GM12891 (cell line): Measurements from ENCODE around the gene TOP2B.

Source experiments
- DNase-seq: peaks from one replicate; pipeline ENCODE4 v3.0.0; 2011; ENCODE audit warnings: low spot score; ENCODE audit not compliant: insufficient read length
- FAIRE-seq: peaks from 2 replicates; lab custom pipeline; 2011; peaks lifted over from hg19 to GRCh38; lab: Jason Lieb, UNC
- PAX5 ChIP-seq: IDR thresholded peaks from 2 replicates; pipeline ENCODE4 v1.6.1; 2011; ENCODE audit warnings: low read length, moderate library complexity, mild to moderate bottlenecking; ENCODE audit not compliant: insufficient read depth, severe bottlenecking
- POLR2A ChIP-seq: IDR thresholded peaks from 2 replicates; pipeline ENCODE4 v1.6.1; 2011; ENCODE audit warnings: low read depth, low read length, control low read depth
- POLR2AphosphoS5 ChIP-seq: IDR thresholded peaks from 2 replicates; pipeline ENCODE4 v1.6.1; 2011; ENCODE audit warnings: low read depth, low read length, control low read depth
- POU2F2 ChIP-seq: IDR thresholded peaks from 2 replicates; pipeline ENCODE4 v1.6.1; 2011; ENCODE audit warnings: low read depth, mild to moderate bottlenecking, control low read depth, low read length, moderate library complexity
- SPI1 ChIP-seq: IDR thresholded peaks from 2 replicates; pipeline ENCODE4 v1.6.1; 2011; ENCODE audit warnings: low read depth, low read length, control low read depth
- TAF1 ChIP-seq: IDR thresholded peaks from 2 replicates; pipeline ENCODE4 v1.6.1; 2011; ENCODE audit warnings: low read depth, low read length, control low read depth

The TOP2B gene

GRCh38 chr3:25620493-25620892, 44.2 kb downstream of the TOP2B start:
- DNase-seq: no peak
- FAIRE-seq: no peak
- no peak for TF ChIP-seq POU2F2
- no peak for TF ChIP-seq SPI1
- TF ChIP-seq POLR2A: no peak
- TF ChIP-seq POLR2AphosphoS5: no peak
- no peak for TF ChIP-seq TAF1
- TF ChIP-seq PAX5: no peak

- FAIRE-seq (no peak), DNase-seq (no peak)
- TF ChIP-seq POLR2AphosphoS5 (no peak), PAX5 (no peak), TAF1 (no peak), POLR2A (no peak), SPI1 (no peak), POU2F2 (no peak)
Measured at GRCh38 chr3:25619382-25619781, 45.3 kb downstream of the TOP2B start.

- no peak for DNase-seq
- FAIRE-seq: no peak
Measured at GRCh38 chr3:25618028-25618427, 46.7 kb downstream of the TOP2B start.

GRCh38 chr3:25611193-25611592, 53.5 kb downstream of the TOP2B start:
- TF ChIP-seq SPI1 (no peak), POU2F2 (no peak), POLR2AphosphoS5 (no peak), TAF1 (no peak), POLR2A (no peak), PAX5 (no peak)
- no peak for FAIRE-seq
- no peak for DNase-seq

More at GRCh38 chr3:25618028-25618427, 46.7 kb downstream of the TOP2B start:
- TF ChIP-seq SPI1 (no peak), POU2F2 (no peak), TAF1 (no peak), POLR2AphosphoS5 (no peak), POLR2A (no peak), PAX5 (no peak)

- no peak for DNase-seq
- no peak for FAIRE-seq
- TF ChIP-seq POLR2AphosphoS5 (no peak), POU2F2 (no peak)
Measured at GRCh38 chr3:25610779-25611178, 53.9 kb downstream of the TOP2B start.

- TF ChIP-seq SPI1 (peak; percentile 39; the same call in 1 of the 2 replicates), TAF1 (no peak)
- DNase-seq (no peak), FAIRE-seq (no peak)
Measured at GRCh38 chr3:25610167-25610566, 54.5 kb downstream of the TOP2B start.

- TF ChIP-seq POU2F2 (no peak), PAX5 (no peak)
- no peak for FAIRE-seq
- no peak for DNase-seq
Measured at GRCh38 chr3:25604107-25604805, 60.5 kb downstream of the TOP2B start.

- DNase-seq (no peak), FAIRE-seq (no peak)
- TF ChIP-seq TAF1 (no peak), SPI1 (no peak), POLR2A (no peak), POLR2AphosphoS5 (no peak), PAX5 (no peak), POU2F2 (no peak)
Measured at GRCh38 chr3:25603703-25604102, 61.0 kb downstream of the TOP2B start.

GRCh38 chr3:25597535-25598101, 67.1 kb downstream of the TOP2B start:
- DNase-seq: no peak
- TF ChIP-seq POLR2AphosphoS5 (no peak), POU2F2 (no peak), POLR2A (no peak), PAX5 (no peak)
- no peak for FAIRE-seq

GRCh38 chr3:25594007-25594502, 70.7 kb downstream of the TOP2B start:
- DNase-seq: no peak
- FAIRE-seq: peak; percentile 50
- no peak for TF ChIP-seq SPI1
- no peak for TF ChIP-seq POLR2AphosphoS5
- TF ChIP-seq PAX5: no peak
- no peak for TF ChIP-seq POLR2A
- no peak for TF ChIP-seq POU2F2
